GM21360 (cell line): ENCODE results near the gene ZNF480.
"Not testable (repeated sequence)": the region's sequence is repeated elsewhere in the genome, so short reads cannot be mapped to it uniquely, and the experiment has no call there.

ENCODE experiments used
- ATAC-seq: cut with Tn5 transposase; IDR thresholded peaks from one replicate; pipeline ENCODE4 v1.9.1; 2021; ENCODE audit warnings: mild to moderate bottlenecking, moderate library complexity; ENCODE audit not compliant: unreplicated experiment

ZNF480 gene

DNA sequence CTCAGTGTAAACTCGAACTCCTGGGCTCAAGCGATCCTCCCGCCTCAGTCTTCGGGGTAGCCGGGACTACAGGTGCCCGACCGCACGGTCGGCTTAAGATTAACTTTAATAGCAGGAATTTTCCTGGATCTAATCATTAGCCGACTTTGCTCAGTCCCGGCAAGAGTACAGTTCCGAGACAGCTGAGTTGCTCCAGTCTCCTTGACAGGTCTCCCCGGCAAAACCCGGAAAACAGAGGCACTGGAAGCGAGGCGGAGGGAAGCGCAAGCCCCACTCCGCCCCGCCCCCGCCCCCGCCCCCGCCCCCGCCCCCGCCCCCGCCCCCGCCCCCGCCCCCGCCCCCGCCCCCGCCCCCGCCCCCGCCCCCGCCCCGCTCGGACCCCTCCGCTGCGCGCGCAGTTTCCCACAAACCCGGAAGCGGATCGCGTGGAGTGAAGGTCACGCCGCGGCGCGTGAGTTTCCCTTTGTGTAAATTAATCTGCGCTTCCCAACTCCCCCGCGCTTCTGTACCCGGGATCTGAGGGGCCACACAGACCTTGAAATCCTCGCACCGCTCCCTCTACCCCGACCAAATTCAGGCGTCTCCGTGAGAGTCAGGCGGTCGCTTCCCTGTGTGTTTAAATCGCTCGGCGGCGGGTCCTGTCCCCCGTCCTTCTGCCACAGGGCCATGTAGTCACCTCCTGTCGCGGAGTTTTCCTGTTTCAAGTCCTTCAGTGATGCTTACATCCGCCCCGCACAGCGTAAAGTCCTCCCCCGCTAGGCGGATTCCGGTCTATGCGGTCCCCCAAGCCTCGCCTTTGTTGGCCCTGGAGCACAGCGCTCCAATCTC is at the start of gene ZNF480:
TSS of gene ZNF480 (plus strand) at position 397 of the 828 bp plus-strand sequence. CDS start 3,244 bp downstream, outside the sequence.
- no peak for ATAC-seq

- no peak for ATAC-seq
Measured at GRCh38 chr19:52248241-52248640, 48.7 kb upstream of the ZNF480 start.

GRCh38 chr19:52258426-52258825 is 38.5 kb upstream of the ZNF480 start:
- ATAC-seq, result no peak

GRCh38 chr19:52265556-52265955 is 31.4 kb upstream of the ZNF480 start:
- ATAC-seq, result not testable (repeated sequence)

- peak; percentile 91 for ATAC-seq
Measured at GRCh38 chr19:52269338-52270261, 27.4 kb upstream of the ZNF480 start, which contains the start of gene ZNF766. Gene ZNF766 (plus strand): TSS chr19:52269587. CDS start chr19:52269614, 27 bp downstream.

DNA sequence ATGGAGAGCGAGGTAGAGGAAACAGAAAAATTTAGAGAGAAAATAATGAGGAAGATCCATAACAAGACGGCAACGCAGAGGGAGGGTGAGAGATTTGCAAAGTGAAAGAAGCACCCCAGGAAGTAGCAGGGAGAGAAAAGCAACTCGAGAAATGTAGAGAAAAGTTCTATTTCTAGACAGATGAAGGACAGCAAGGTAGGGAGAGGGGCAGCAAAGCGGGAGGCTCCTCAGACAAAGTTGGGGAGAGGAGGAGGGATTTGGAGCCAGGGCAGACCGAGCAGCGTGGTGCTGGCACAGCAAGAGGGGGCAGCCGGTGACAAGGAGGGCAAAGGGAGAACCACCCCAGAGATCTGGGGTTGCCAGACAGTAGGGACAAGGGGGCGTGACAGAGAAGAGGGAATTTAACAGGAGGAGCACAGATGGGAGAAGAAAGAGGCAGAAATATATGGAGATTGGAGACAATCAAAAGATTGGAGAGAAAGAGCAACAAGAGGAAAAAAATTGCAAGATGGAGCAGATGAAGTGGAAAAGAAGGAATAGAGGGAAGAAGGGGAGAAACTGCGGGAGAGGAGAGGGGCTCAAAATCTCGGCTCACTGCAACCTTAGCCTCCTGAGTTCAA is 26.6 kb upstream of the ZNF480 start:
- ATAC-seq, result no peak

- ATAC-seq, result no peak
Measured at GRCh38 chr19:52273301-52273700, 23.7 kb upstream of the ZNF480 start.

- ATAC-seq, result no peak
Measured at GRCh38 chr19:52274191-52274590, 22.8 kb upstream of the ZNF480 start.

DNA sequence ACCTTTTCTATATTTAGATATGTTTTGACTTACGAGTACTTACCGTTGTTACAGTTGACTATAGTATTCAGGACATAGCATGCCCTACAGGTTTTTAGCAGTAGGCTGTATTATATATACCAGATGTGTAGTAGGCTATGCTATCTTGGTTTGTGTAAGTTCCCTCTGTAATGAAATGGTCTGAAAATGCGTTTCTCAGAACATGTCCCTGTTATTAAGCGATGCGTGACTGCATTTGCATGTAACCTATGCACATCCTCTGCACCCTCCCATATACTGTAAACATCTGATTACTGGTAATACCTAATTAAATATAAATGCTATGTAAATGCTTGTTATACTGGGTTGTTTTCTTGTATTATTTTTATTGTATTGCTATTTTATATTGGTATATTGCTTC is 21.0 kb upstream of the ZNF480 start:
- ATAC-seq, result no peak

DNA sequence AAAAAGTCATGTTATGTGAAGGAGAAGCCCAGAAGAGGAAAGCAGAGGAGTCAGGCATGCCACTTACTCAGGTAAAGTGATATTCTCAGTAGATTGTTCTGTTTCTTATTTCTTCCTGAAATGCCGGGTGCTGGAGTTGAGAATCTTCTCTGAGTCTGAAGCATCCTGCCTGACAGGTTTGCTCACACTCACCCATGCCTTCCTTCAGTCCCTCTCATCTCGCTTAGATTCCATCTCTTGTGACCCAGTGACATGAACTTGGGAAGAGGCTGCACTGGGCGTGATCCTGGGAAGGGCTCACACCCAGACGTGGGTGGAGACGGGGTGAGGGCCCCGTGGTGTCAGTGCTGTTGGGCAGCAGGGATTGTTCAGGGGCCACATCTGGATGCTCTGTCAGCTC is 19.5 kb upstream of the ZNF480 start:
- ATAC-seq, result no peak

- ATAC-seq, result no peak
Measured at GRCh38 chr19:52286256-52286655, 10.7 kb upstream of the ZNF480 start.

DNA sequence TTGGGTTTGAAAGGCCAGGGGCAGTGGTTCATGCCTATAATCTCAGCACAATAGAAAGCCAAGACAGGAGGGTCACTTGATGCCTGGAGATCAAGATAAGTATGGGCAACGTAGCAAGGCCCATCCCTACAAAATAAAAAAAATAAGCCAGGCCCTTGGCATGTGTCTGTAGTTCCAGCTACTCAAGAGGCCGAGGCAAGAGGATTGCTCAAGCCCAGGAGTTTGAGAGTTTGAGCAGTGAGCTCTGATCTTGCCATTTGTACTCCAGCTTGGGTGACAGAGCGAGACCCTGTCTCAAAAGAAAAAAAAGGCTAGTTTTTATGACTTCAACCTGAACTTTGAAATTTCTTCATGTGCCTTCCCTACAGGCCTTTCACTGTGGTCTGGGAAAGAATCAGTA is 5.2 kb upstream of the ZNF480 start:
- no peak for ATAC-seq

- not testable (repeated sequence) for ATAC-seq
Measured at GRCh38 chr19:52292946-52293345, 4.0 kb upstream of the ZNF480 start.

DNA sequence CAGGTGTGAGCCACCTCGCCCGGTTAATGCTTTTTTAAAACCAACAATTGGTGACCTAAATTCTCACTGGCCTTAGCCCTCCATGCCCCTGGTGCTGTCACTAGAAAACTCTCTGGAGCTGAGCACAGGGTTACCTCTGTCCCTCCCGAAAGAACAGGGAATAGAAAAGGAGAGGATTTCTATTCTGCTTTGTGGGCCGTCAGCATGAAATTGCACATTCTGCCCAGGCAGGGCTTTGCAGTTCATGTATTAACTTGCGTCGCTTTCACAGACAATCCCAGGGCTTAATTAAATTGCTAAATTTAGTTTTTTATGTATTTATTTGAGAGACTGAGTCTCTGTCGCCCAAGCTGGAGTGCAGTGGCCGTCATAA is 583 bp upstream of the ZNF480 start:
- no peak for ATAC-seq

DNA sequence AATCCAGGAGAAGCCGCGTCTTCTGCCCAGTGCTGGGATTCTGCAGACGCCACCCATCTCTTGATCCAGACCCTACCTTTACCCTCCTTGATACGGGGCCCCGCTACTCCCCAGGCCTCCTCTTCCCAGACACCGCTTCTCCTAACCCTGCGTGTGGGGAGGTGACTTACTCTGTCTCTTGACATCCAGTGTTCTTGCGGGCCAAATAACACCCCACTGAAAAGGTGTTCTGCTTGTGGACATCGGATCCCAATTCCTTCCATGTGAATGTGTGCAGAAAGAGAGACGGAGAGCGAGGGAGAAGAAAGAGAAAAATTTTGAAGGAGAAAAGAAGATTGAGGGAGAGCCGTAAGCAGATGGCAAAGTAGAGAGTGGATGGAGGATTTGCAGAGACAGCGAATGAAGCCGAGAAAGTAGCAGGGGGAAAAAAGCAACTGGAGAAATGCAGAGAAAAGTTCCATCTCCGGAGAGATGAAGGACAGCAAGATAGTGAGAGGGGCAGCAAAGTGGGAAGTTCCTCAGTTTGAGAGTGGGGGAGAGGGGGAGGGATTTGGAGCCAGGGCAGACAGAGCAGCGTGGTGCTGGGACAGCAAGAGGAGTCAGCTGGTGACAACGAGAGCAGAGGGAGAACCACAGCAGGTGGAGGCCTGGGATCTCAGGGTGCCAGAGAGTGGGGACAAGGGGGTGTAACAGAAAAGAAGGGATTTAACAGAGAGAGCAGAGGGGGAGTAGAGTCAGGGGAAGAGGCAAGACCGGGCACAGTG is 814 bp downstream of the ZNF480 start:
- ATAC-seq, result no peak

DNA sequence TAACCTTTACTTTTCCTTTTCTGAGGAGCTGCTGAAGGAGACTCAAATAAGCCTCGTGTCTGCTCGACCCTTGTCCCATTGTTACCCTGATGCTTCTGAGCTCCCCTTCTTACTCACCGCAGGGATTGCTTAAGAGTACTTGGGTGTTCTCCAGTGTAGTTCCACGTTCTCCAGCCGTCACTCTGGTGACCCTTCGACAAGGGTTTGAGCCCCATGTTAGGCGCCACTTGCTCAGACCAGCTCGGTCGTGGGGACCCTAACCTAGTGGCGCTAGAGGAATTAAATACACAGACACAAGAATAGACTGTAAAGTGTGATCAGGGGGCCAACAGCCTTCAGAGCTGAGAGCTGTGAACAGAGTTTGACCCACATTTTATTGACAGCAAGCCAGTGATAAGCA is 10.3 kb downstream of the ZNF480 start:
- ATAC-seq, result no peak

DNA sequence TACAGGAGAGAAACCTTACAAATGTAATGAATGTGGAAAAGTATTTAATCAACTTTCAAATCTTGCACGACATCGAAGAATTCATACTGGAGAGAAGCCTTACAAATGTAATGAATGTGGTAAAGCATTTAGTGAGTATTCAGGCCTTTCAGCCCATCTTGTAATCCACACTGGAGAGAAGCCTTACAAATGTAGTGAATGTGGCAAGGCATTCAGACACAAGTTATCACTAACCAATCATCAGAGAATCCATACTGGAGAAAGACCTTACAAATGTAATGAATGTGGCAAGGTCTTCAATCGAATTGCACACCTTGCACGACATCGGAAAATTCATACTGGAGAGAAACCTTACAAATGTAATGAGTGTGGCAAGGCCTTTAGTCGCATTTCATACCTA is 25.5 kb downstream of the ZNF480 start:
- ATAC-seq, result no peak

DNA sequence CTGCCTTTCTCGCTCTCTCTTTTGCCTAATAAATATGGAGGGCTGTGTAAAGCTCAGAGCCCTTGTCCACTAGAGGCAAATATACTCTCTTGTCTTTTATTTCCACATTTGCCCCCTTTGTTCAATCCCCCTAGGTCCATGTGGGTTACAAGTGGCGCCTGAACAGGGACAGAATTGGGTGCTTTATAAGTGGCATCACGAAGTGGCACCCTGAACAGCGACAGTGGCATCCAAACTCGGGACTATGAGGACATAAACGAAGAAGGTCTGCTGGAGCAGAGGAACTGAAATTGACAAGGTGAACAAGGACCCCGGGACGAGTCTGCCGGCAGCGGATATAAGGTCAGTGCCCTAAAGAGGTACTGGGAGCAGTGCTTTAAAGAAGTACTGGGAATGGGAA is 34.8 kb downstream of the ZNF480 start:
- ATAC-seq, result no peak

- no peak for ATAC-seq
Measured at GRCh38 chr19:52335768-52336116, 38.8 kb downstream of the ZNF480 start.

- ATAC-seq, result no peak
Measured at GRCh38 chr19:52336117-52336790, 39.3 kb downstream of the ZNF480 start, which contains the start of gene ZNF610. Gene ZNF610 (plus strand): TSS chr19:52336243. CDS start chr19:52349173, 12,930 bp downstream.
